Fibroblast of upper back skin (primary cell): ENCODE measurements around the gene IFNA21.
"Not testable (repeated sequence)": the region's sequence is repeated elsewhere in the genome, so short reads cannot be mapped to it uniquely, and the experiment has no call there.

ENCODE experiments used
- DNase-seq: peaks from one replicate; pipeline ENCODE4 v3.0.0-alpha.2; 2013

The IFNA21 gene

DNA sequence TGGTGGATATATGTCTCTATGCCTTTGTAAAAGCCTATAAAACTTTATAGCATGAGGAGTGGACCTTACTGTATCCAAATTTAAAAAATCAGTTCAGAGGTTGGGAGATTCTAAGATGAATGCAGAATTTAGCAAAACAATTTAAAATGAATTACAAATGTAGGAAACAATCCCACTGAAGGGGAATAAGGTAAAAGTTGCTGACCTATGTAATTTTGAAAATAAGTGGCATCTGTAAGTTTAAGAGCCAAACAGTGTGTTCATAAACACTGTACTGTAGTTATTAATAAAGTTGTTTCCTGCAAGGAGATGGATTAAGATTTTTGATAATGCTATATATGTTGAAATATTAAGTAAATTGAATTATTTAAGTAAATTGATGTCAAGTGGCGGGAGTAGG, 29.4 kb downstream of the IFNA21 start:
- no peak for DNase-seq

DNA sequence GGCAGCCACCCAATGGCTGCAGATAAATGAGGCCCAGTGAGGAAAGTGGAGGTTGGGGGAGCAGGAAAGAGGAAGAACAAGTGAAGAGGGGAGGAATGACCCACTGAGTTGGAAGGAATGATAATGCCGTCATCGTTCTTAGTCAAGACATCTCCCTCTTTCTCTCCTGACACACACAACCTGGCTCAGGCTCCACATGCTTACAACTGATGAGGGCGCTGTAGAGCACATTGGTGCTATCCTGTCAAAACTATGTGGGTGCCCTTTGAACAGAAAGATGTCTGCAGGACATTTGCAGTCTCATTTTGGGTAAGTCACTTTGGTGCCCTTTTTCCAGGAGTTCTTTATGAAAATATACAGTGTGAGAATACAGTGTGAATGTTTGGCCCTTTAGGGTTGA, 30.7 kb downstream of the IFNA21 start:
- DNase-seq = no peak

DNA sequence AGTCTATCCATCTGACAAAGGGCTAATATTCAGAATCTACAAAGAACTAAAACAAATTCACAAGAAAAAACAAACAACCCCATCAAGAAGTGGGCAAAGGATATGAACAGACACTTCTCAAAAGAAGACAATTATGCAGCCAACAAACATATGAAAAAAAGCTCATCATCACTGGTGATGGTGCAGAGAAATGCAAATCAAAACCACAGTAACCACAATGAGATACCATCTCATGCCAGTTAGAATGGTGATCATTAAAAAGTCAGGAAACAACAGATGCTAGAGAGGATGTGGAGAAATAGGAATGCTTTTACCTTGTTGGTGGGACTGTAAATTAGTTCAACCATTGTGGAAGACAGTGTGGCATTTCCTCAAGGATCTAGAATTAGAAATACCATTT, 38.3 kb downstream of the IFNA21 start:
- not testable (repeated sequence) for DNase-seq

DNA sequence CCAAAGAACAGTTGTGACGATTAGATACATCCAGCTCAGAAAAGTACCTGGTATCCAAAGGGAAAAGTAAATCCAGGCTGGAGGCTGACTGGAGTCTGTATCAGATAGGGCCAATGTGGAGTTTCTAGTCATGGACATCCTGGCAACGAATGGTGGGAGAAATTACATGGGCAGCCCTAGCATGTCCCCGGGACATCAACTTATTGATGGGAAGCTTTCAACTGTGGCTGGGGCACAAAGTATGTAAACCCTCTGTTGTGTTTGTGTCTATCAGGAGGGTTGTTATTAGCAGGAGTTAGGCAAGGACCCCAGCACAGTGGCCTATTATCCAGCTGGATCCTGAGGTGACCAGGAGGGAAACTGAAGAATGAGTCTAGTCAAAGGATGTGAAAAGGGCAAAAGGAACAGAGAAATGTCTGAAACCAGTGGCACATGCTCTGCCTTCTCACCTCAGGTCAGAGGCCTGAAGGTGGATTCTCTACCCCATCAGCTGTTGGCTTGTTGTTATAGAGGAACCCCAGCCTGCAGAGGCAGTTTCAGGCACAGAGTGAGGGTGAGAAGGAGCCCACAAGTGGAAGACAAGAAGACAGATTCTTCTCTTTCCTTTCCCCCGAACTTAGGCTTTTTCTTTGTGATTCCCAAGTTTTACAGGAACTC, 44.7 kb downstream of the IFNA21 start:
- no peak for DNase-seq

DNA sequence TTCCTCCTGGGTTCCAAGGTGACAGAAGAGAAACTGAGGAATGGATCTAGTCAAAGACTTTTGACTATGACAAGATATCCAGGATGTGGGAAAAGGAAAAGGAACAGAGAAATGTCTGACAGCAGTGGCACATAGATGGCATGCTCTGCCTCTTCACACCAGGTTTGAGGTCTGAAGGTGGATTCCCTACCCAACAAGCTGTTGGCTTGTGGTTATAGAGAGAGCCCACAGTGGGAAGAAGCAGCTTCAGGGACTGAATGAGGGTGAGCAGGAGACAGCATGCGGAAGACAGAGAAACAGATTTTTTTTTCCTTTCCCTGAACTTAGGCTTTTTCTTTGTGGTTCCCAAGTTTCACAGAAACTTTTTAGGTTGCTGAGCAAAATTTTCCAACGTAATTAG, 45.4 kb downstream of the IFNA21 start:
- no peak for DNase-seq

DNA sequence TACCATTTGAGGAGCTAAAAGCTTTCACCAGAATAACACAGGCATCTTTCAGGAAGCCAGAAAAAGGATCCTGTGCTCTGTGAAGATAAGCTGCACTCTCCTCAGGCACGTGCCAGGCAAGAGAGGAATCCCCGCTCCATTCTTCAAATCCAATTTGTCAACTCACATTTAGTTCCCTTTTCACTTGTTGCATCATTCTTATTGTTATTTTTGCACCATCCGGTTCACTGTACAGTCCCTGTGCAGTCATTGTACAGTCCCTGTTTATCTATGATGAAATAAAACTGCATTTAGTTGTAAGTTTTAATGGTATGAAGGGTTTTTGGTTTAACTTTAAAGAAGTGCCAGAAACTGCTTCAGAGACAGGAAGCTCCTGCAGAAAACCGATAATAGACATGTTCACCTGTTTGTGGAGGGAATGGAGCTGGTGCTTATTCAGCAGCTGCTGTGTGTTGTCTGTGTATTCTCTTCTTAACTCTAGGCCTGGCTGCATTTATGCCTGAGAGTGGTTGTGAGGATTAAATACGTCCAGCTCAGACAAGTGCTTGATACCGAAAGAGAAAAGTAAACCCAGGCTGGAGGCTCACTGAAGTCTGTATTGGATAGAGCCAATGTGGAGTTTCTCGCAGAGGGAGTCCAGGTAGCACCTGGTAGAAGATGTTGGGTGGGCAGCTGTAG, 47.2 kb downstream of the IFNA21 start:
- no peak for DNase-seq
